ENCODE results near the gene SP100. TPM values are rescaled to one million over a fixed set of nuclear protein-coding genes. Genes with fewer than 3 reads are reported as not detected.

The SP100 gene
- total and polyA plus RNA-seq, 2 of the 13 experiments (the other 11 are each of a cell fraction or from before 2014, with no cell fraction given), result 12.6 to 16.5 TPM

- no peaks in the 10 kb centered on the region for H3K9me3 ChIP-seq (ENCODE audit: low read length)
- ATAC-seq, result peak; percentile 91
- H3K4me2 ChIP-seq (ENCODE audit: low read depth, low read length), result peak overlapping the region; percentile 66
- 0% methylated on average over 4 of the region's 4 CpGs for WGBS (ENCODE audit: low lambda C conversion rate)
- H3K27ac ChIP-seq (ENCODE audit: extremely low read length, insufficient read depth, low read length), result no peak overlapping the region
- H2AFZ ChIP-seq (ENCODE audit: low read length), result no peak overlapping the region
- H3K9ac ChIP-seq (ENCODE audit: insufficient read depth, low read depth, low read length), result no peak overlapping the region
- no TSS peak for BruUV-seq (replicated peaks)
- no peaks in the 10 kb centered on the region for H3K79me2 ChIP-seq (ENCODE audit: insufficient read depth, low read length)
- CTCF ChIA-PET (ENCODE audit: low intra/inter-chr PET ratio, low total read pairs), result no interaction called here
- peaks cover 17% of the 10 kb centered on the region for H3K4me1 ChIP-seq (ENCODE audit: insufficient read depth, low read length)
- no peaks in the 10 kb centered on the region for H3K36me3 ChIP-seq (replicated peaks in 1 of 2; ENCODE audit: control insufficient read depth in 1 of 2, insufficient read depth in 2 of 2, low read length in 2 of 2)
- POLR2A ChIA-PET, result interaction anchor here (1.0 to 1.1 kb wide), 2 partner anchors 101 to 293 kb away, joined by 3 to 4 read pairs; partner anchors contain the start of gene SP110
- intact Hi-C loops (cut with micrococcal nuclease; ENCODE audit: unreplicated experiment), result no loop called here
- peak; percentile 83 for DNase-seq (ENCODE audit: low spot score)
- H3K4me3 ChIP-seq (replicated peaks in 1 of 3; ENCODE audit: insufficient read depth in 1 of 3, low read depth in 2 of 3, low read length in 3 of 3), result peak overlapping the region in 1 of 3 experiments; percentile 22; a peak in 1 of 6 replicates
- peak; percentile 42 for FAIRE-seq
- in situ Hi-C loops (cut with HindIII; ENCODE audit: extremely low pct_ligation_motif_present, low pct_unique_long_range_greater_than_20kb), result no loop called here
- H3K27me3 ChIP-seq (ENCODE audit: control insufficient read depth in 1 of 2, insufficient read depth in 2 of 2, low read length in 2 of 2), result no peaks in the 10 kb centered on the region
- no peaks in the 10 kb centered on the region for H4K20me1 ChIP-seq (ENCODE audit: insufficient read depth, low read length)
- TF ChIP-seq GATAD2A (CRISPR knock-in tag; IDR thresholded peaks at IDR 0.05), result peak; percentile 79
- peak; percentile 96 for TF ChIP-seq HOXA5 (CRISPR knock-in tag; IDR thresholded peaks at IDR 0.05)
- no peak for TF ChIP-seq HES4 (CRISPR knock-in tag; IDR thresholded peaks at IDR 0.05; ENCODE audit: borderline replicate concordance)
- no peak for TF ChIP-seq MIER3 (CRISPR knock-in tag; IDR thresholded peaks at IDR 0.05; ENCODE audit: borderline replicate concordance)
- TF ChIP-seq NFE2L2 (IDR thresholded peaks at IDR 0.05; ENCODE audit: low read length), result no peak
- peak; percentile 97 for TF ChIP-seq HMG20A (CRISPR knock-in tag; IDR thresholded peaks at IDR 0.05; ENCODE audit: borderline replicate concordance)
- TF ChIP-seq HOXD1 (CRISPR knock-in tag; IDR thresholded peaks at IDR 0.05), result peak; percentile 62; the same call in 1 of the 2 replicates
- TF ChIP-seq KLF16 (CRISPR knock-in tag; IDR thresholded peaks at IDR 0.05), result 0 out of 4 replicates have a peak, but pooled peaks of 1 of the 2 experiments have one; percentile 17
- TF ChIP-seq, protein P1, sequence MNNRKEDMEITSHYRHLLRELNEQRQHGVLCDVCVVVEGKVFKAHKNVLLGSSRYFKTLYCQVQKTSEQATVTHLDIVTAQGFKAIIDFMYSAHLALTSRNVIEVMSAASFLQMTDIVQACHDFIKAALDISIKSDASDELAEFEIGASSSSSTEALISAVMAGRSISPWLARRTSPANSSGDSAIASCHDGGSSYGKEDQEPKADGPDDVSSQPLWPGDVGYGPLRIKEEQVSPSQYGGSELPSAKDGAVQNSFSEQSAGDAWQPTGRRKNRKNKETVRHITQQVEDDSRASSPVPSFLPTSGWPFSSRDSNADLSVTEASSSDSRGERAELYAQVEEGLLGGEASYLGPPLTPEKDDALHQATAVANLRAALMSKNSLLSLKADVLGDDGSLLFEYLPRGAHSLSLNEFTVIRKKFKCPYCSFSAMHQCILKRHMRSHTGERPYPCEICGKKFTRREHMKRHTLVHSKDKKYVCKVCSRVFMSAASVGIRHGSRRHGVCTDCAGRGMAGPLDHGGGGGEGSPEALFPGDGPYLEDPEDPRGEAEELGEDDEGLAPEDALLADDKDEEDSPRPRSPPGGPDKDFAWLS (CRISPR knock-in tag; IDR thresholded peaks at IDR 0.05; ENCODE audit: borderline replicate concordance), result no peak
- 0 out of 2 replicates have a peak, but pooled peaks have one; percentile 1 for TF ChIP-seq STAG1 (CRISPR knock-in tag; IDR thresholded peaks at IDR 0.05)
- 0 out of 2 replicates have a peak, but pooled peaks have one; percentile 16 for TF ChIP-seq IRF2 (CRISPR knock-in tag; IDR thresholded peaks at IDR 0.05)
- no peak for TF ChIP-seq POLR2AphosphoS5 (IDR thresholded peaks at IDR 0.05; ENCODE audit: low read depth, low read length)
- peak; percentile 15; the same call in 1 of the 2 replicates for TF ChIP-seq ZNF644 (CRISPR knock-in tag; IDR thresholded peaks at IDR 0.05; ENCODE audit: low read depth)
- no peak for TF ChIP-seq IRX3 (CRISPR knock-in tag; IDR thresholded peaks at IDR 0.05; ENCODE audit: borderline replicate concordance, low read depth)
- no peak for TF ChIP-seq SRF (IDR thresholded peaks at IDR 0.05; ENCODE audit: low read depth, low read length)
- TF ChIP-seq SMARCC2 (IDR thresholded peaks at IDR 0.05), result no peak
- TF ChIP-seq RXRB (CRISPR knock-in tag; IDR thresholded peaks at IDR 0.05; ENCODE audit: borderline replicate concordance), result peak; percentile 57
- TF ChIP-seq, protein P2, sequence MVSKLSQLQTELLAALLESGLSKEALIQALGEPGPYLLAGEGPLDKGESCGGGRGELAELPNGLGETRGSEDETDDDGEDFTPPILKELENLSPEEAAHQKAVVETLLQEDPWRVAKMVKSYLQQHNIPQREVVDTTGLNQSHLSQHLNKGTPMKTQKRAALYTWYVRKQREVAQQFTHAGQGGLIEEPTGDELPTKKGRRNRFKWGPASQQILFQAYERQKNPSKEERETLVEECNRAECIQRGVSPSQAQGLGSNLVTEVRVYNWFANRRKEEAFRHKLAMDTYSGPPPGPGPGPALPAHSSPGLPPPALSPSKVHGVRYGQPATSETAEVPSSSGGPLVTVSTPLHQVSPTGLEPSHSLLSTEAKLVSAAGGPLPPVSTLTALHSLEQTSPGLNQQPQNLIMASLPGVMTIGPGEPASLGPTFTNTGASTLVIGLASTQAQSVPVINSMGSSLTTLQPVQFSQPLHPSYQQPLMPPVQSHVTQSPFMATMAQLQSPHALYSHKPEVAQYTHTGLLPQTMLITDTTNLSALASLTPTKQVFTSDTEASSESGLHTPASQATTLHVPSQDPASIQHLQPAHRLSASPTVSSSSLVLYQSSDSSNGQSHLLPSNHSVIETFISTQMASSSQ (IDR thresholded peaks at IDR 0.05; ENCODE audit: low read depth), result peak; percentile 91
- TF ChIP-seq, protein P2 (CRISPR knock-in tag; IDR thresholded peaks at IDR 0.05; ENCODE audit: borderline replicate concordance), result peak; percentile 95
Observed at GRCh38 chr2:230512955-230513748, 97.2 kb downstream of the SP100 start.

Data from HepG2 (cell line).